NCI-H748 treated with DMSO at 0.1 percent for 48 hours (cell line): Measurements from ENCODE around the gene RGS9.
A peak's percentile ranks its signal among the peaks of the same experiment; 100 is the strongest.
"Not testable (repeated sequence)": the region's sequence is repeated elsewhere in the genome, so short reads cannot be mapped to it uniquely, and the experiment has no call there.

Experiments
- DNase-seq: peaks from one replicate; lab custom pipeline; 2025; lab: John Stamatoyannopoulos, UW

Gene RGS9

DNA sequence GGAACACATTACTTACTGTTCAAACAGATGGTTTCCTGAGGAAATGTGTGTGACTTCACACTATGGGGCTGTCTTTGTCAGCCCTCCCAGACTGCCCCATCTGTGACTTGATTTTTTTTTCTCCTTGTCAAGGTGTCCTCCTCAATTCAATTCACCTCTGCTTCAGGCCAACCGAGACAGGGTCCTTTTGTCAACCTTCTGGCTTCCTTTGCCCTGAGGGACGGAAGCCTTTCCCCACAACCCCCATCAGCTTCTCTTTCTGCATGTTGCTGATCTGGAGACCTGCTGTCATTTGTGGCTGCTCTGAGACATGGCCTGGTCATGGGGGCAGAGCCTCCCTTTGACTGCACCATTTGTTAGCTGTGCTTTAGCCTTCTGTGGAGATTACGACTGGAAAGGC lies 21.3 kb upstream of the RGS9 start:
- no peak for DNase-seq

DNA sequence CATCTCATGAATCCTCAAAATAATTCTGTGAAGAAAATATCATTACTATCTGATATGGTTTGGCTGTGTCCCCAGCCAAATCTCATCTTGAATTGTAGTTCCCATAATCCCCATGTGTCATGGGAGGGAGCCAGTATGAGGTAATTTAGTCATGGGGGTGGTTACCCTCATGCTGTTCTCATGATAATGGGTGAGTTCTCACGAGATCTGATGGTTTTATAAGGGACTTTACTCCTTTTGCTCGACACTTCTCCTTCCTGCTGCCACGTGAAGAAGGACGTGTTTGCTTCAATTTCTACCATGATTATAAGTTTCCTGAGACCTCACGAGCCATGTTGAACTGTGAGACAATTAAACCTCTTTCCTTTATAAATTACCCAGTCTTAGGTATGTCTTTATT lies 20.7 kb upstream of the RGS9 start:
- not testable (repeated sequence) for DNase-seq

DNA sequence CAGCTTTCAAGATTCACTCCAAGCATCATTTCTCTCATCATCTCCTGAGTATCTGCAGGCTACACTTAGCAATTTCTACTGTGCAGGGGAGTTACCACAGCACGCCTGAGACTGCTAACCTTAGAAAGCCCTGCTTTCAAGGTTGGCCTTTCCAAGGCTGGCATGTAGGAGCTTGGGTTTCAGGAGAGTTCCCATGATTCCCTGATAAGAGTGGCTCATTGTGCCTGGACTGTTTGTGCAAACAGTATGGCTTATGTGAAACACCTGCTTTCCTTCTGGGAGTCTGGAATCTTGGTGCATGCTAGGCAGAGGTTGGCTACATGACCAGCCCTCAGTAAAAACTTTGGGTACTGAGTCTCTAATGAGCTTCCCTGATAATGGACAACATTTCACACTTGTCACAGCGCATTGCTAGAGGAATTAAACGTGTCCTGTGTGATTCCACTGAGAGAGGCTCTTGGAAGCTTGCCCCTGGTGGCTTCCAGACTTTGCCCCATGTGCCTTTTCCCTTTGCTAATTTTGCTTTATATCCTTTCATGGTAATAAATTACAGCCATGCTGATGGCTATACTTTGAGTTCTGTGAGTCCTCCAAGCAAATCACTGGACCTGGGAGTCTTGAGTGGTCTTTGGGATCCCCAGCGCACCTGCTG lies 19.7 kb upstream of the RGS9 start:
- no peak for DNase-seq

DNA sequence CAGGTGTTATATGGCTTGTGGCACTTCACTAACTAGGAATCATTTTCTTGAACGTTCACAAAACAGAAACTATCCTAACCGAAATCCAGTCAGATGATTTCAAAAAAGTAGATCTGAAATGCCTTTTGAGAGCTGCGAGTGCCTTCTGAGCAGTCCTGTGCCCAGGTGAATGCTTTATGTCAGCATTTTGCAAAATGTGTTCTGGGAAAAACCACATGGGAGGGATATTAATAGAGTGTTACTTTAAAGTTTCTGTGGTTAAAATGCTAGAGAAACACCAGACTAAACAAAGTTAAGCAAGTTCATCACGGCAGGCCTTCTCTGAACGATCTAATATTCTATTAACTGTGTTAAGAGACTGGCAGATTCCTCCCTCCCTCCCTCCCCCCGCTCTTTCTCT lies 15.8 kb upstream of the RGS9 start:
- no peak for DNase-seq

DNA sequence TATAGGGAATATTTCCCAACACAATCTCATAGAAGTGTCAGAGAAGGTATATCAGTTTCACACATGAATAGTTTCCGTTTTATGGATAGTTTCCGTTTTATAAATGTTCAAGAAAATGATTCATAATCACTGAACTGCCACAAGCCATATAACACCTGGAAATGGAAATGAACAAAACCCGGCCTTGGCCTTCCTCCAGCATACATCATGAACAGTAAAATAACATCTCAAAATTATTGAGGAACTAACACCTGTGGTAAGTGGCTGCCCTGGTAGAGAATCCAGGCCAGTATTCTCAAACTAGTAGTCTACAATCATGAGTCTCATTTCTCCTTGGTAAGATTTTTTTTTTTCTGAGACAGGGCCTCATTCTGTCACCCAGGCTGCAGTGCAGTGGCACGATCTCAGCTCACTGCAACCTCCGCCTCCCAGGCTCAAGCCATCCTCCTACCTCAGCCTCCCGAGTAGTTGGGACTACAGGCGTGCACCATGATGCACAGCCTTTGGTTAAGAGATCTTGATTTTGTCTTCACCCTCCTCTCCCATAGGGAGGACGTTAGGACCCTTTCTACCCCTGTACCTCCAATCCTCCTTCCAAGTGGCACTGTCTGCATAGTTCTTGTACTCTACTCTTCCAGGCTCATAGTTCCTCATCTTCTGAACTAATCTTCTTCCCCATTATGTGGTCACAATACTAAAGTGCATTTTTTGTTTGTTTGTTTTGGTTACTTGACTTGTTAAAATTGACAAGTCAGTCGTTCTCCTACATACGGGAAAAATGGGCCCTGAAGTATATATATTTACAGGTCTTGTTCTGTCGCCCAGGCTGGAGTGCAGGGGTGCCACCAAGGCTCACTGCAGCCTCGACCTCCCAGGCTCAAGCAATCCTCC lies 15.0 kb upstream of the RGS9 start:
- no peak for DNase-seq

DNA sequence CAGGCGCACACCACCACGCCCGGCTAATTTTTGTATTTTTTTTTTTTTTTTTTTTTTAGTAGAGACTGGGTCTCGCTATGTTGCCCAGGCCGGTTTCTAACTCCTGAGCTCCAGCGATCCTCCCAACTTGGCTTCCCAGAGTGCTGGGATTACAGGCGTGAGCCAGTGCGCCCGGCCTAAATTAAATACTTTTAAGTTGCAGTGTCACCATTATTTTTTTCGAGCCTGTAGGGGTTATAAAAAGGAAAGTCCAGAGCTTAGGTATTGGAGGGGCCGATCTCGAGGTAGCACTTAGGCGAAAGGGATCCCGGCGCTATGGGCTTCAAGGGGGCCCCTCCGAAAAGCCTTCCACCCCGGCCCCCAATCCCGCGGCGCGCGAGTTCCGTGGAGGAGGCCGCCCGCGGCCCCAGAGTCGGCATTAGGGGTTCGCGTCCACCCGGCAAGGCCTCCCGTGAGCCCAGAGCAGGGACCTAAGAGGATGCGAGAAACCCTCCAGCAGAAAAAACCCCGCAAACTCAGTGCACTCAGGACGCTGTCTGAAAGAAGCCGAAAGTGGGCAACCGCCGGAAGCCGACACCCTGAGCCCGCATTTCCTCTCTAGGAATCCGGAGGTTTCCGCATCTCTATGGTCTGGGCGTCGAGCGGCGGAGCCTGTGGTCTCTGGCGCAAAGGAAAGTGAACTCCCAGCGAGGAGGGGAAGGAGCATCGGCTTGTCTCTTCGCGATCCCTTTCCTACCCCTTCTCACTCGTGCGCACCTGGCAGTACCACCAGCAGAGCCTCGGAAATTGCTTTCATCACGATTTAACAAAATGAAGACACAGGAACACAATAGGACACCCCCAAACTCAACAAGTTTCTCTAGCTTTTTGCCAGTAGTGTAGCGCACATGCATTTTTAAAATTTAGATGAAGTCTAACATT lies 14.1 kb upstream of the RGS9 start:
- peak; percentile 70 for DNase-seq

DNA sequence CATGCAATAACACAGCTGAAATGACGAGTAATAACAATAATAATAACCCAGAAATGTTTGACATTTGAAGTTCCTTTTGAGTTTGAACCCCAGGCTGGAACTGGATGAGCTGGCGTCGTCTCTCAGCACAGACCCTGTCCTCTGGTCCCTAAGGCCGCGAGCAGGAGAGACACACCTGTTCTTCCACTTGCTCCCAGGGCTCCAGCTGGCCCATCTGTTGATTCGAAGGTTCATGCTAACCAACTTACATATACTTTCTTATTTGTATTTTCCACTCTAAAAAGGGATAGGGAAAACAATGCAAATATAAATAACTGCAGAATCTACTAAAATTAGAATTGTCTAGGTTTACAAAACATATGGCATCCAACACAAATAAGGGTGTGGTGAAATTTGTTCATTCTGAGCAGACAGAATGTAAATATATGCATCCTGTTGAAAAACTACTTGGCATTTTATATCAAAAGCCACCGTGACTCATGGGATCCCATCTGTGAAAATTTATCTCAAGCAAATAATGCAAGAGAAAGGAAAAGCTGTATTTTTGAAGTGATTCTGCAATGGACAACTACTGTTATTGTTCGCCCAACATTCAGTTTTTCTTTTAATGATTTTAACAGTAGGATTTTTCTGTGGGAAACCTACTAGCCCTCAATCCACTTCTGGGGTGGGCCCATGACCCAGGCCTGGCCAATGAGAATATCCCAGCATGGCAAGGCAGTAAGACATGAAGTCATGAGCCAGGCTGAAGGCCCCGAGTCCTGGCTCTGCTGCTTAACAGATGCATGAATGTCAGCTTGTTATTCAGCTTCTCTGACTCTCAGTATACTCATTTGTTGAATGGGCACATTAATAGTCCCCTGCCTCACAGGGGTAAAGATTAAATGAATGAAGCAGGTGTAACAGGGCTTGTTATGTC lies 13.2 kb upstream of the RGS9 start:
- DNase-seq: no peak

DNA sequence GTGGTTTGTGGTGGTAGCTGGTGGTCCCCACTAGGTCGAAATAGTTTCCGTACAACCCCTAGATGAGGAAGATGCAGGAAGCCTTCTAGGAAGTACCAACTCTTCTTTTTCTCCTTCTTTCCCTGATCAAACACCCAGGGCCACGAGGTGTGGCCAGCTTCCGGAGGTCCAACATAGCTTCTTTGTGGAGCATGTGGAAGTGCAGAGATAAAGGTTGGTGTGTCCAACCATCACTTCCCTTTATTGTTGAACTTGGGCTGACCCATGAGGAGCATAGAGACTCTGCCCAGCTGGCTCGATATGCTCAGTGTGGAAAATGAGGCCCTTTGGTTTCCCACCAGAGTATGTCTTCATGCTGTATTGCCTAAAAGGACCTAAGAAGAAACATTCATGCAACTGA lies 6.3 kb upstream of the RGS9 start:
- DNase-seq: no peak

DNA sequence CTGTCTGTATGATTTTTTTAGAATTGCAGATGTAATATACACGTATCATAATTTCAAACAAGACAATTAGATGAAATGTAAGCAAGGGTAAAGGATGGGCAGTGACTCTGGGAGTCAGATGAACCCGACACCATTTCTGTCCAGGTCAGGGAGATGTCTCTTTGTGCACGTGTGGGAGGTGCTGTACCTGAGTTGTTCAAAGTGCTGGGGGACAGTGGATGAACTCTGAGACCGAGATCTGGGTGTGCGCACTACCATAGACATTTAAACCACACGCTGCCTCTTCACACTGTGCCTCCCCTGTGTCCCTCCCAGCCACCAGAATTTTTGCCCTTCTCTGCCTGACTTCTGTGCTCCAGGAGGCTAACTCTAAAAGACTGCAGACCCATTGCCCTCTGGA lies 5.9 kb upstream of the RGS9 start:
- no peak for DNase-seq

DNA sequence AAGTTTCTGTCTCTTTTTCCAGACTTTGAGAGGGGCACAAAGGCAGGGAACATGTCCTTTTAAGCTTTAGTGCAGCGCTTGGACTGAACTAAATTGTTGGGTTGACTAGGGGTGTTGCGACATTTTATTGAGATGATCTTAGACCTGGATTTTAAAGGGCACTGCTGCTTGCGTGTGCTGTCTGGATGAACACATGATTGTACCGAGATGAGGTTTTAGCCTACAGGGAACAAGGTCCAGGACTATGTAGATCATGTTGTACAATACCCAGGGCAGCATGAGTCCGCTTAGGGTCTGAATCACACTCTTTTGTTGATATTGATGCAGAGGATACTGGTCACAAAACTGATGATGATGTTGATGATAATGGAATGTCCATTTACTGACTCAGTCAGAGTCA lies 5.2 kb upstream of the RGS9 start:
- no peak for DNase-seq

DNA sequence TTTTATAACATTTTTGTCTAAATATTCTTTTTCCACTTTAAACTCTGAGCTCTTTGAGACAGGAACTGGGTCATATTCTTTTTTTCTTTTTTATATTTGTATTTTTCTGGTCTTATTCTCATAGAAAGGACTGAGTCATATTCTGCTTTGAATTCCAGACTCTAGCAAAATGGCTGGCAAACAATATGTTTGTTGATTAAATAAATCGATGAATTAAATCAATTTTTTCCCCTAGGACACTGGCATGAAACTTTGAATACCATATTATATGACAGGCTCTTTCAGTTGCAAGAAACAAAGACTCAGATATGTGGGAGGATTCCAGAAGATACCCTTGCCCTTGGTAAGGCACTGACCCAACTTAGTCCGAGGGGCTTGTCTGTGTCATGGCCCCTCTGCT lies 3.1 kb upstream of the RGS9 start:
- DNase-seq: no peak

DNA sequence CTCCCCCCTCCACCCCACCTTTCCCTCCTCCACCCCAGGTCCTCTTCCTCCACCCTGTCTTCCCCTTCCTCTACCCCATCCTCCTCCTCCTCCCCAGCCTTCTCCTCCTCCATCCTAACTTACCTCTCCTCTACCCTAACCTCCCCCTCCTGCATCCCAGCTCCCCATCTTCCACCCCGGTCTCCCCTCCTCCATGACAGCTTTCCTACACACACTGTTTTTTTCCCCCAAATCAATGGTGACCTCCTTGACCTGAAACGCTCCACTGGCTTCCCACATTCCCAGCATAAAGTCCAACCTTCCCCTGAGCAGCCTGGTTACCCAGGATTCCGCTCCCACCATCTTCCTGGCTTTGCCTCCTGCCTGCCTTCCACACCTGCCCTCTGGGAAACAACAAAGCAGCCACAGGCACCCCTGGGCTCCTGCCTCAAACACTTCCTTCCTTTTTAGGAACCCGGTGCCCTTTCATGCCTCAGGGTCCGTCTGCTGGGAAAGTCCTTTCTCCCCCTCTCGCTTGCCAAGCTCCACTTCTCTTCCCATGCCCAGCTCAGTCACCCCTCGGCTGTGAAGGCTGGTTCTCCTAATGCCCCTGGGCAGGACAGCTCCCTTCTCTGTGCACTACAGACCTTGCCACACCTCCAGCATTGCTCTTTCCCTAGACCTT lies 2.1 kb downstream of the RGS9 start:
- no peak for DNase-seq

DNA sequence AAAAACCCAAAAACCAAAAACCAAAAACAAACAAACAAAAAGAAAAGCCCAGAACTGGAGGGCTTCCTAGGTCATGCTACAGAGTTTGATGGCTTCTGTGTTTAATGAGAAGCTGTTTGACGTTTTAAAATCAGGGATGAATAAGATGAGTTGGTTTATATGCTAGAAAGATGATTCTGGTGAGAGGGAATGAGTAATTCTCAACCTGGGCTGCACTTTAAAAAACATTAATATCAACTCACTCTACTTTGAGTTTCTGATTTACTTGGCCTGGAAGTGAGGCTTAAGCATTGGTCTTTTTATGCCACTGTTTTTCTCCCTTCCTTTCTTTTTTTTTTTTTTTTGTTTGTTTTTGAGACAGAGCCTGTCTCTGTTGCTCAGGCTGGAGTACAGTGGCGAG lies 5.1 kb downstream of the RGS9 start:
- DNase-seq: no peak

DNA sequence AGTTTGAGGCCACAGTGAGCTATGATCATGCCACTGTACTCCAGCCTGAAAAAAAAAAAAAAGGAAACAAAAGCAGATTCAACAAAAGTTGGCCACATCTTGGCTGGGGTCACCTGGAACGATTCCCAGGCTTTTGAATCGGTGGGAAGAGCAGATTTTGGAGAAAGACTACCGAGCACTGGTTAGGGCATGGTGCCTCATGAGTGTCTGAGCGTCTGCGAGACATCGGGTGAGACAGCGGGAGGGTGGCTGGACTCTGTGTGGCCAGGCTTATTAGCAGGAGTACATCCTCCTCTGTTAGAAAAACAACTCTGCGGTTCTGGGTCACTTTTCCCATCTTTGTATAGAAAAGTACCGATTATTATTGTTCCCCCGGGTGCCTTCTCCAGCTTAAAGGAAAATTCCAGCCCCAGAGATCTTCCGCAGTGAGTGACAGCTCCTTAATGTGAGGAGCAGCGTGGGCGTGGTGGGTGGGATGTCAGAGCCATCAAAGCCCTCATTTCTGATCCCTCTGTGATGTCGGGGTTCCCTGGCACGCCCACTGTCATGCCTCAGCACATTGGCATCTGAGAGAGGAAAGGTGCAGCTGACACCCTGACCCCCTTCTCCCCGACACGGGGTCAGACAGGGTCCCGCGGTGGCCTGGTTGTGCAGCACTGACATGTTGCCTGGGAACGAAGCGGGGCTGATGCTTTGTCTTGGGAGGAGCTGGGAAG lies 6.9 kb downstream of the RGS9 start:
- no peak for DNase-seq

DNA sequence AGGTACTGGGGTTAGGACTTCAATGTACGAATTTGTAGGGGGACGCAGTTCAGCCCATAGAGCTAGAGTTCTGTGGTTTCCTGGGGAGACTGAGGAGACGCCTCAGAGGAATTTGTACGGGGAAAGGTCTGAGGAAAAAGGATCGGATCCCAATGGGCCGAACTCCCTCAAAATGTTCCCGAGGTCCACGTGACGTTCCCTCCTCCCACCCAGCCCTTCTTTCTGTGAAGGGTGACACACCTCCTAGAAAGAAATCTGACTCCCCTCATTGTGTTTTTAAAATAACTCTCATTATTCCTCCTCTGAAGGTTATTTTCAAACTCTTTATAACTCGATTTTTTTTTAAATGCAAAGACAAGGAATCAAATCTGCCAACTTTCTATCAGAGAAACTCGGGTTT lies 8.6 kb downstream of the RGS9 start:
- no peak for DNase-seq

DNA sequence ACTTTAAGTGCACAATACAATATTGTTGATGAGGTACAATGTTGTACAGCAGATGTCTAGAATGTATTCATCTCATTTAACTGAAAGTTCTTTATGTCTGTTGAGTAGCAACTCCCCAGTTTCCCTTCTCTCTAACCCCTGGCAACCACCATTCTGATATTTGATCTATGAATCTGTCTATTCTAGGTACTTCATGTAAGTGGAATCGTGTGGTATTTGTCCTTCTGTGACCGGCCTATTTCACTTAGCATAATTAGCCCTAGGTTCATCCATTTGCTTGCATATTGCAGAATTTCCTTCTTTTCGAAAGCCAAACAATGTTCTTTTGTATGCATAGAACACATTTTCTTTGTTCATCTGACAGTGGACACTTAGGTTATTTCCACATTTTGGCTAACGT lies 10.8 kb downstream of the RGS9 start:
- DNase-seq: no peak

DNA sequence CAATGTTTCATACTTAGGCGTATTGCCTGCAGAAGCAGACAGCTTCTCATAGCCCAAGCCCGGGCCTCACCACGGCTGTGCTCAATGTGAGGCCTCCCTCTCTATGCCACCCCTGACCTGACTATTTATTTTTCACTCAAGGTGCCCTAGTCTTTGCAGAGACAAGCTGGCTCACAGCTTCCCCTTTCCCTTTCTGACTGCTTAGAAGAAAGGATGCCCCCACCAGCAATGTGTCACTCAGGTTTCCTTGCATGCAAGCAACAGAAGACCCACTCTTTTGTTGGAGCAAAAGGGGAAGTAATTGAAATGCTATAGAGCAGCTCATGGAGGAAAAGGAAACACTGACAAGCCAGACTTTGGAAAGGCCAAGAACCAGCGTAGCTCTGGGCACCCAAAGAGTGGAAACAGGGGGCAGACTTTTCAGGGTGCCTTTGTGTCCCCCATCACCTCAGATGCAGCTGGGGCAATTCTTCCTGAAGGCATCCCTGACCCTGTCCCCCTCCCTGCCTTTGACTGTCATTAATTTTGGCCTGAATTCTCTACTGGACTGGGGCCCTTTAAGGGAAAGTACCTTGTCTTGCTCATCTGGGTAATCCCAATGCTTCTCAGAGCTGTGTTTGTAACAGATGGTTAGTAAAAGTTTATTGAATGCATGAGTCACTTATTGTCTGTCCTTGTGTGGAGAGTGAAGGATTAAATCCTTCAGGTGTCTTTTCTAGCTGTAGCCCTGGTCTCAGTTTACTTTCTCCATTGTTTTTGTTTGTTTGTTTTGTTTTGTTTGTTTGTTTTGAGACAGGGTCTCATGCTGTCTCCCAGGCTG lies 17.8 kb downstream of the RGS9 start:
- DNase-seq: no peak

DNA sequence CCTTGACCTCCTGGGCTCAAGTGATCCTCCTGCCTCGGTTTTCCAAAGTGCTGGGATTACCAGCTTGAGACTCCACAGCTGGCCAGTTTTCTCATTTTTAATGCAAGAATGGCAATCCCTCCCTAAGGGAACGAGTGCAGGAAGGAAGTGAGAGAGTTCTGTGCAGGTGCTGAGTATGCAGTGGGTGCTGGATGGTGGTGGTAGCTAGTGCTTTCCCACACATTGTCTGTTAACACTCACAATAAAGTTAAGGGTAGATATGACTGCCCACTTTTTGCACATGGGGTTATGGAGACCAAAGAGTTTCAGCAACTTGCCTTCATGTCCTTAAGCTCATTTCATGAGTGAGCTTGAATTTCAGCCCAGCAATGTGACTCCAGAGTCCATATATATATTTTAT lies 18.5 kb downstream of the RGS9 start:
- DNase-seq: no peak

DNA sequence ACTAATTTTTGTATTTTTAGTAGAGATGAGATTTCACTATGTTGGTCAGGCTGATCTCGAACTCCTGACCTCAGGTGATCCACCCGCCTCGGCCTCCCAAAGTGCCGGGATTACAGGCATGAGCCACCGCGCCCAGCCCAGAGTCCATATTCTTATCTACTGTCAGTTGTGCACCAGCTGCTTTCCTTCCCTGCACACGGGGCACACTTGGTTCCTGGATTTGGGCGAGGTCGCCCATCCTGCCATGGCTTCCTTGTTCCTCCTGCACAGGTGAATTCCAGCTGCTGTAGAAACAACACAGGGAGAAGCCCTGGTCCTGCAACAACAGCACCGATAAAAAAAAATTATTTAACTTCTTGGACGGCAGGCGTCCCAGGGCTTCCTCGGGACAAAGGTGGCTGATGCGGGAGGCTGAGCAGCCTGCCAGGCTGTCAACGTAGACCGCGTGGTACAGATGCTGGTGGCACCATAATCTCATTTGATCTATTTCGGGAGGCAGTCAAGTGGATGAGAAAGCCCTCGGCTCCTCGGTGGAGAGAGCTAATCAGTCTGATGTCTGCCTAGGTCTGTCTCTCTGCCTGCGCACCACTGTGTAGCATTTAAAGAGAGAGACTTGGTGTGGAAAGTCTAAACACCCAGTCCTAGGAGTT lies 19.1 kb downstream of the RGS9 start:
- no peak for DNase-seq
